SU-DHL-6 (cell line): ENCODE data around the gene CDK19.

Source experiments
- H2AFZ ChIP-seq: fragments of 200-600 bp; sonication (generic); 2 replicates; pipeline ENCODE4 v1.6.1; 2014; ENCODE audit warnings: low read depth, mild to moderate bottlenecking, moderate library complexity, mixed read lengths, antibody characterized with exemption, low read length; ENCODE audit not compliant: severe bottlenecking
- H3F3A ChIP-seq: fragments of 200-600 bp; shearing (Covaris generic); 2 replicates; pipeline ENCODE4 v1.6.0; 2016; ENCODE audit warnings: antibody characterized with exemption, mild to moderate bottlenecking; ENCODE audit not compliant: insufficient read depth
- H3K27ac ChIP-seq: fragments of 200-600 bp; sonication (generic); 2 replicates; pipeline ENCODE4 v1.5.1; 2016; ENCODE audit warnings: low read depth, mild to moderate bottlenecking, low read length, moderate library complexity, mixed read lengths
- H3K27me3 ChIP-seq: fragments of 200-600 bp; sonication (generic), shearing (Covaris generic); 2 replicates; pipeline ENCODE4 v1.6.0; 2014; ENCODE audit warnings: mild to moderate bottlenecking, low read length
- H3K36me3 ChIP-seq: fragments of 200-600 bp; sonication (generic); 2 replicates; pipeline ENCODE4 v1.6.1; 2014; ENCODE audit warnings: mild to moderate bottlenecking, low read length, mixed read lengths
- H3K4me2 ChIP-seq: fragments of 300-600, 200-600 bp; shearing (Covaris generic), sonication (generic); 2 replicates; pipeline ENCODE4 v1.6.0; 2014; ENCODE audit warnings: low read length, low read depth, mild to moderate bottlenecking; ENCODE audit not compliant: poor library complexity, severe bottlenecking
- H3K4me3 ChIP-seq: fragments of 200-600 bp; sonication (generic); 2 replicates; pipeline ENCODE4 v1.5.1; 2014; ENCODE audit warnings: antibody characterized with exemption, low read length, mild to moderate bottlenecking, mixed read lengths; ENCODE audit not compliant: insufficient read depth, poor library complexity, severe bottlenecking
- H3K79me2 ChIP-seq: fragments of 200-600 bp; sonication (generic); 2 replicates; pipeline ENCODE4 v1.6.1; 2014; ENCODE audit warnings: mild to moderate bottlenecking, low read length, moderate library complexity; ENCODE audit not compliant: insufficient read depth
- H3K9ac ChIP-seq: fragments of 200-600 bp; sonication (generic); 2 replicates; pipeline ENCODE4 v1.7.0; 2014; ENCODE audit warnings: mild to moderate bottlenecking, low read length
- H3K9me2 ChIP-seq: fragments of 200-600 bp; sonication (generic); replicated peaks from 2 replicates; pipeline ENCODE4 v1.6.1; 2014; ENCODE audit warnings: low read length; ENCODE audit not compliant: insufficient read depth
- H3K9me3 ChIP-seq: fragments of 200-600 bp; sonication (generic); 2 replicates; pipeline ENCODE4 v1.6.1; 2014; ENCODE audit warnings: low read length, mixed read lengths; ENCODE audit not compliant: insufficient read depth
- H4K20me1 ChIP-seq: fragments of 200-600 bp; sonication (generic); 2 replicates; pipeline ENCODE4 v1.6.1; 2014; ENCODE audit warnings: low read depth, mild to moderate bottlenecking, antibody characterized with exemption, low read length, moderate library complexity, mixed read lengths
- CTCF ChIP-seq: fragments of 200-600 bp; sonication (generic); IDR thresholded peaks from one replicate; pipeline ENCODE4 v1.5.1; 2017; ENCODE audit warnings: antibody characterized with exemption, mild to moderate bottlenecking, low read length, moderate library complexity; ENCODE audit not compliant: insufficient read depth, poor library complexity, severe bottlenecking
- EZH2phosphoT487 ChIP-seq: fragments of 200-600 bp; sonication (generic), shearing (Covaris generic); conservative IDR thresholded peaks from 2 replicates; pipeline ENCODE4 v1.6.1; 2018; ENCODE audit warnings: mild to moderate bottlenecking, antibody characterized with exemption, low read length, moderate library complexity, mixed read lengths

CDK19 gene

DNA sequence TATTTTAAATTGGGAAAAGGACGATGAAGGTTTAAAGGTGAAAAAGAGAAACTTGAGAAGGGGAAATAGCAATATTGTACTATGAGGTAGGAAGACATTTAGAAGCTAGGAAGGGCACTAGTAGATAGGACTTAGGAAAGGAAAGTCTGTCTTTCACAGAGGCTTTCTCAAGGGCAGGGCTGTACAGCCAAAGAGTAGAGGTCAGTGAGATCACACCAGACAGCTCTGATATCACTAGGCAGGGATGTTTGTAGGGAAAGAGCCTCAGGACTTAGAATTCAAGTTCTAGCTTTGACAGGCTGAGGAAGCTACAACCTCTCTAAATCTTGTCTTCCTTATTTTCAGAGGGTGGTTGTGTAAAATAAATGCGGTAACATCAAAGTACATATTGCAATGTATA, 178.5 kb downstream of the CDK19 start:
- Histone ChIP-seq H3K9ac (no peak overlapping the region), H3K27me3 (no peaks in the 10 kb centered on the region), H3K27ac (no peak overlapping the region), H3K36me3 (no peaks in the 10 kb centered on the region), H3F3A (no peaks in the 10 kb centered on the region), H3K79me2 (no peaks in the 10 kb centered on the region), H3K9me2 (no peaks in the 10 kb centered on the region), H3K4me2 (no peak overlapping the region), H4K20me1 (no peaks in the 10 kb centered on the region), H3K9me3 (no peaks in the 10 kb centered on the region), H2AFZ (no peak overlapping the region), H3K4me3 (no peak overlapping the region)
- TF ChIP-seq CTCF (no peak), EZH2phosphoT487 (no peak)

DNA sequence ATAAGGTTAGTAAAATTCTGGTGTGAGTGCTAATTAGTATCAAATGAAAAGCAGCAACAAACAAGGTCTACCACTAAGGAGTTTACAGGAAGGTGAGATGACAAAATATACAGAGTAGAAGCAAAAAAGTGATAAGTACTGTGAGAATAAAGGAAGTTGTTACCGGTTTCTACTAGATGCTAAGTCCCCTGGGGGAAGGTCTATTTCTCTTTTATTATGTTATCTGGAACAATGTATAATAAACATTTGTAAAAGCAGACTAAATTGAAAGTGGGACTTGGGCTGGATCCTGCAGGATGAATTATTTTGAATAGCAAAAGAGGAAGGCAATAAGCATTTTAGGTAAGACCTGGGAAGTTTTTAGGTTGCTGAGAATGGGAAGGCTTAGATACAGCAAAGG, 180.2 kb downstream of the CDK19 start:
- H3K79me2 ChIP-seq = no peaks in the 10 kb centered on the region
- H3K9me3 ChIP-seq = no peaks in the 10 kb centered on the region
- no peaks in the 10 kb centered on the region for H3K27me3 ChIP-seq
- no peaks in the 10 kb centered on the region for H3F3A ChIP-seq
- H3K9me2 ChIP-seq = no peaks in the 10 kb centered on the region
- H2AFZ ChIP-seq = no peak overlapping the region
- no peak overlapping the region for H3K9ac ChIP-seq
- no peak overlapping the region for H3K4me2 ChIP-seq
- no peak overlapping the region for H3K27ac ChIP-seq
- TF ChIP-seq EZH2phosphoT487 = no peak
- no peak for TF ChIP-seq CTCF
- no peaks in the 10 kb centered on the region for H4K20me1 ChIP-seq
- H3K36me3 ChIP-seq = no peaks in the 10 kb centered on the region
- no peak overlapping the region for H3K4me3 ChIP-seq

- no peak overlapping the region for H3K9ac ChIP-seq
- no peak overlapping the region for H3K27ac ChIP-seq
- H3K9me2 ChIP-seq = no peaks in the 10 kb centered on the region
- no peaks in the 10 kb centered on the region for H3K79me2 ChIP-seq
- H3K36me3 ChIP-seq = no peaks in the 10 kb centered on the region
- H3K4me3 ChIP-seq = no peak overlapping the region
- H2AFZ ChIP-seq = no peak overlapping the region
- H3K9me3 ChIP-seq = no peaks in the 10 kb centered on the region
- H3F3A ChIP-seq = no peaks in the 10 kb centered on the region
- H4K20me1 ChIP-seq = no peaks in the 10 kb centered on the region
- TF ChIP-seq CTCF (no peak), EZH2phosphoT487 (no peak)
- no peak overlapping the region for H3K4me2 ChIP-seq
- no peaks in the 10 kb centered on the region for H3K27me3 ChIP-seq
Observed at GRCh38 chr6:110633731-110634213, 181.5 kb downstream of the CDK19 start.
